ENCODE results near the gene LASP1NB.

Gene LASP1NB

GRCh38 chr17:38925263-38925995 is at the start of gene LASP1NB:
LASP1NB (plus strand) TSS chr17:38925614.
- Histone ChIP-seq H3K9me3 (ENCODE audit: control insufficient read depth in 1 of 2, low read length in 2 of 2) (no peaks in the 10 kb centered on the region), H3K4me3 (ENCODE audit: low read depth in 1 of 2, low read length in 2 of 2) (peak within 1 kb of the TSS in 1 of 2 donors; percentile 27), H3K27me3 (ENCODE audit: control insufficient read depth in 1 of 2, insufficient read depth in 2 of 2, low read length in 2 of 2) (no peaks in the 10 kb centered on the region), H3K9ac (ENCODE audit: low read depth in 1 of 2, low read length in 2 of 2) (no peak within 1 kb of the TSS), H3K27ac (ENCODE audit: low read depth, low read length) (no peak within 1 kb of the TSS), H3K36me3 (ENCODE audit: control insufficient read depth in 1 of 2, insufficient read depth in 2 of 2, low read length in 2 of 2) (peaks cover 3 to 4% of the 10 kb centered on the region in 2 donors), H3K4me1 (ENCODE audit: control insufficient read depth in 1 of 2, insufficient read depth in 2 of 2, low read length in 2 of 2) (peaks cover 14 to 15% of the 10 kb centered on the region in 2 donors)

DNA sequence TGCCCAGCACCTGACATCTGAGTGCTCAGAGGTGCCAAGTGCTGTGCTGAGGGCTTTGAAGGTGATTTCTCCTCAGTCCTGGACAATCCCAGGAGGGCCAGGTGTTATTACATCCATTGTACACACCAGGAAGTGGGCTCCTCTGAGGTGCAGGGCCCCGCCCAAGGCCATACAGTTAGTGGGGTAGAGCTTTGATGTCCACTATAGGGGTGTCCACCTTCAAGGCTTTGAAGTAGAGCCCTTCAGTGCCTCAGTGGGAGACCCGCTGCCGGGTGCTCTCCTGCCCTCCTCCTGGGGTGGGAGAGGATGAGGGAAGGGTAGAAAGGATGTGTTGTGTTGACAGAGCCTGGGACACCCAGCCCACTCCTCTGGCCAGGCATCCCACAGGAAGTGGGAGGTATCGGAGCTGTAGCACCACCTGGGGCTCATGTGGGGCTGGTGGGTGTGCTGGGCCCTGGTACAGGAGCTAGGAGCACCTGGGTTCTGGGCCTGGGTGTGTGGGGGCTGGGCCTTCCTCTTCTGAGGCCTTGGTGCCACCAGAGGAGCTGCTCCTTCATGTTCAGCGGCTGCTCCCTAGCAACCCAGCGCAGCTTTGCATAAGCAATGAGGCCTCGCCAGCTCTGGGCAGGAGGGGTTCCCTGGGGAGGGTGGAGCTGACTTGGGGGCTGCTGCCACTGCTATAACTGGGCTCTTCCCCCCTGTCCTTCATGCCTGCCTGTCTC is 48.1 kb upstream of the LASP1NB start:
- no peaks in the 10 kb centered on the region for H3K27me3 ChIP-seq (ENCODE audit: control insufficient read depth in 1 of 2, insufficient read depth in 2 of 2, low read length in 2 of 2)
- H3K4me3 ChIP-seq (ENCODE audit: low read depth in 1 of 2, low read length in 2 of 2): peak overlapping the region in 1 of 2 donors; percentile 13
- no peaks in the 10 kb centered on the region for H3K9me3 ChIP-seq (ENCODE audit: control insufficient read depth in 1 of 2, low read length in 2 of 2)
- H3K36me3 ChIP-seq (ENCODE audit: control insufficient read depth in 1 of 2, insufficient read depth in 2 of 2, low read length in 2 of 2): peaks cover 26 to 55% of the 10 kb centered on the region in 2 donors
- peaks cover 76% of the 10 kb centered on the region in 2 donors for H3K4me1 ChIP-seq (ENCODE audit: control insufficient read depth in 1 of 2, insufficient read depth in 2 of 2, low read length in 2 of 2)
- no peak overlapping the region for H3K27ac ChIP-seq (ENCODE audit: low read depth, low read length)
- H3K9ac ChIP-seq (ENCODE audit: low read depth in 1 of 2, low read length in 2 of 2): peak overlapping the region in 1 of 2 donors; percentile 11

DNA sequence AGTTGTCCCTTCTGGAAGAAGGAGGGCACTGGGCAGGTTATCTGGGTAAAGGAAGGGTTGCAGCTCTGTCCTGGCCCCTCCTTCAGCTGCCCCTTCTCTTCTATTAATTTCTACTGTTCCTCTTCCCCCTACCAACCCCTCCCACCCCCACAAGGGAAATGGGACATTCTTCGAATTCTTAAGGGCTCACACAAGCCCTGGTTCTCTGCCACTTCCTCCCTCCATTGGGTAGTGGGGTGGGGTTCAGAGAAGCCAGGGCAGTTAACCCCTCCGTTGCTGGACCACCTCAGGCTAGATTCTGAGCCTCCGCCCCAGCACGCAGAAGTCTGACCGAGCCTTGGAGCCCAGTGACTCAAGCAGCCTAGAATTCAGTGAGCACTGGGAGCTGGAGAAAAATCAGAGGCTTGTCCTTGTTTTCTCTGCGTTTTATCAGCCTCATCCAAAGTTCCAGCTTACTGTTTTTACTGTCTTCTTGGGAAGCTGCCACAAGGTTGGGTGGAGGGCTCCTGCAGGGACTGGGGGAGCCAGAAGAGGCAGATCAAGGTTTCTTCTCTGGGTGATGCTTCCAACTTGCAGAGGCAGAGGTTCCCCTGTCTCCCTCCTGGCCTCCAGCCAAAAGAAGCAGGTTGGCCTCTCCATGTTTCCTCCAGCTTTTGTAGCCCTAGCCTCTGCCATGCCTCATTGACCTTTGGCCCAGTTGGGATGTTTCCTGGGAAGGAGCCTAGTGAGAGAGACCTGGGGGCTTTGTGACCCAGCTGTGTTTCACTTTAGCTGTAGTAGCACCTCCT is 45.3 kb upstream of the LASP1NB start:
- peak overlapping the region; percentile 41 for H3K27ac ChIP-seq (ENCODE audit: low read depth, low read length)
- no peaks in the 10 kb centered on the region for H3K27me3 ChIP-seq (ENCODE audit: control insufficient read depth in 1 of 2, insufficient read depth in 2 of 2, low read length in 2 of 2)
- H3K4me1 ChIP-seq (ENCODE audit: control insufficient read depth in 1 of 2, insufficient read depth in 2 of 2, low read length in 2 of 2): peaks cover 71 to 74% of the 10 kb centered on the region in 2 donors
- peak overlapping the region; percentile 30 to 32 for H3K4me3 ChIP-seq (ENCODE audit: low read depth in 1 of 2, low read length in 2 of 2)
- no peak overlapping the region for H3K9ac ChIP-seq (ENCODE audit: low read depth in 1 of 2, low read length in 2 of 2)
- no peaks in the 10 kb centered on the region for H3K9me3 ChIP-seq (ENCODE audit: control insufficient read depth in 1 of 2, low read length in 2 of 2)
- H3K36me3 ChIP-seq (ENCODE audit: control insufficient read depth in 1 of 2, insufficient read depth in 2 of 2, low read length in 2 of 2): peaks cover 26 to 56% of the 10 kb centered on the region in 2 donors

DNA sequence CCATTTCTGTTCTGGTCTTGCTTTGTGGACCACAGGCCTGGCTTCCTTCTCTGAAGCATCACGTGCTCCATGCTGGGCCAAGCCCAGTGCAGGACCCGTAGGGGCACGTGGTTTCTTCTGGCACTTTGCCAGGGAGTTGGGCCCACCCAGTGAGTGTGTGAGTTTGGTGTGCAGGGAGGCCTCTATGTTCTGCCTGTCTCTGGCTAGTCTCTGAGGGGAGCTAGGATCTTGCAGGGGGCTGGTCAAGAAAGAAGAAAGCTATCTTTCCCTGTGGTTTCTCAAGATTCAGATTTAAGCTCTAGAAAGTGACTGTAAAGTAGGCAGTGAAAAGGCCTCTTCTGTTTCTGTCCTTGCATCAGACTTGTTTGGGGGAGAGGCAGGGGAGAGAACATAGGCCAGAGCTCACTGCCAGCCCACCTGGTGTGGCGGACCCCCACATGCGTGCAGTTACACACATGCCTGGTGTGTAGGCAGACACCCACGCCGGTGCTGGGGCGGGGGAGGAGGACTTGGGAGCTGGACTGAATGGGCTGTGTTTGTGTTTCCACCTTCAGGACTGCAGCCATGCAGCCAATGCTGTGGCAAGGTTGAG is 43.7 kb upstream of the LASP1NB start:
- H3K4me1 ChIP-seq (ENCODE audit: control insufficient read depth in 1 of 2, insufficient read depth in 2 of 2, low read length in 2 of 2): peaks cover 79 to 87% of the 10 kb centered on the region in 2 donors
- peak overlapping the region in 1 of 2 donors; percentile 24 for H3K9ac ChIP-seq (ENCODE audit: low read depth in 1 of 2, low read length in 2 of 2)
- H3K27me3 ChIP-seq (ENCODE audit: control insufficient read depth in 1 of 2, insufficient read depth in 2 of 2, low read length in 2 of 2): no peaks in the 10 kb centered on the region
- H3K36me3 ChIP-seq (ENCODE audit: control insufficient read depth in 1 of 2, insufficient read depth in 2 of 2, low read length in 2 of 2): peaks cover 26 to 55% of the 10 kb centered on the region in 2 donors
- H3K4me3 ChIP-seq (ENCODE audit: low read depth in 1 of 2, low read length in 2 of 2): peak overlapping the region in 1 of 2 donors; percentile 13
- H3K9me3 ChIP-seq (ENCODE audit: control insufficient read depth in 1 of 2, low read length in 2 of 2): no peaks in the 10 kb centered on the region
- no peak overlapping the region for H3K27ac ChIP-seq (ENCODE audit: low read depth, low read length)

DNA sequence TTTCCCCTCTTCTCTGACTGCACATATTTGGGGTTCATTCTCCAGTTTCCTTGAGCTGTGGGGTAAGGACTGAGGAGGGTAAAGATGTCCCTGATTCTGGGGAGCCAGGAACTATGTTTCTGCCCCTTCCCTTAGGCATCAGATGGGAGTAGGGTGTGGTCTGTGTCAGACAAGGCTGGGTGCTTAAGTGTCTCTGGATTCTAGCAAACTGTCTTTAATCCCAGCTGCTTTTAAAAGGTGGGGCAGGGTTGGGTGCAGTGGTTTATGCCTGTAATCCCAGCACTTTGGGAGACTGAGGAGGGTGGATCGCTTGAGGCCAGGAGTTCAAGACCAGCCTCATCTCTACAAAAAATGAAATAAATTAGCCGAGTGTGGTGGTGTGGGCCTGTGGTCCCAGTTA is 42.5 kb upstream of the LASP1NB start:
- H3K4me1 ChIP-seq (ENCODE audit: control insufficient read depth in 1 of 2, insufficient read depth in 2 of 2, low read length in 2 of 2): peaks cover 80 to 87% of the 10 kb centered on the region in 2 donors
- H3K9me3 ChIP-seq (ENCODE audit: control insufficient read depth in 1 of 2, low read length in 2 of 2): no peaks in the 10 kb centered on the region
- no peak overlapping the region for H3K27ac ChIP-seq (ENCODE audit: low read depth, low read length)
- H3K27me3 ChIP-seq (ENCODE audit: control insufficient read depth in 1 of 2, insufficient read depth in 2 of 2, low read length in 2 of 2): no peaks in the 10 kb centered on the region
- peaks cover 31 to 52% of the 10 kb centered on the region in 2 donors for H3K36me3 ChIP-seq (ENCODE audit: control insufficient read depth in 1 of 2, insufficient read depth in 2 of 2, low read length in 2 of 2)
- no peak overlapping the region for H3K4me3 ChIP-seq (ENCODE audit: low read depth in 1 of 2, low read length in 2 of 2)
- peak overlapping the region in 1 of 2 donors; percentile 43 for H3K9ac ChIP-seq (ENCODE audit: low read depth in 1 of 2, low read length in 2 of 2)

GRCh38 chr17:38883592-38884526 is 41.6 kb upstream of the LASP1NB start:
- Histone ChIP-seq H3K9me3 (ENCODE audit: control insufficient read depth in 1 of 2, low read length in 2 of 2) (no peaks in the 10 kb centered on the region), H3K27ac (ENCODE audit: low read depth, low read length) (no peak overlapping the region), H3K27me3 (ENCODE audit: control insufficient read depth in 1 of 2, insufficient read depth in 2 of 2, low read length in 2 of 2) (no peaks in the 10 kb centered on the region), H3K36me3 (ENCODE audit: control insufficient read depth in 1 of 2, insufficient read depth in 2 of 2, low read length in 2 of 2) (peaks cover 22 to 50% of the 10 kb centered on the region in 2 donors), H3K4me3 (ENCODE audit: low read depth in 1 of 2, low read length in 2 of 2) (peak overlapping the region; percentile 32 to 38), H3K9ac (ENCODE audit: low read depth in 1 of 2, low read length in 2 of 2) (peak overlapping the region in 1 of 2 donors; percentile 19), H3K4me1 (ENCODE audit: control insufficient read depth in 1 of 2, insufficient read depth in 2 of 2, low read length in 2 of 2) (peaks cover 82 to 85% of the 10 kb centered on the region in 2 donors)

DNA sequence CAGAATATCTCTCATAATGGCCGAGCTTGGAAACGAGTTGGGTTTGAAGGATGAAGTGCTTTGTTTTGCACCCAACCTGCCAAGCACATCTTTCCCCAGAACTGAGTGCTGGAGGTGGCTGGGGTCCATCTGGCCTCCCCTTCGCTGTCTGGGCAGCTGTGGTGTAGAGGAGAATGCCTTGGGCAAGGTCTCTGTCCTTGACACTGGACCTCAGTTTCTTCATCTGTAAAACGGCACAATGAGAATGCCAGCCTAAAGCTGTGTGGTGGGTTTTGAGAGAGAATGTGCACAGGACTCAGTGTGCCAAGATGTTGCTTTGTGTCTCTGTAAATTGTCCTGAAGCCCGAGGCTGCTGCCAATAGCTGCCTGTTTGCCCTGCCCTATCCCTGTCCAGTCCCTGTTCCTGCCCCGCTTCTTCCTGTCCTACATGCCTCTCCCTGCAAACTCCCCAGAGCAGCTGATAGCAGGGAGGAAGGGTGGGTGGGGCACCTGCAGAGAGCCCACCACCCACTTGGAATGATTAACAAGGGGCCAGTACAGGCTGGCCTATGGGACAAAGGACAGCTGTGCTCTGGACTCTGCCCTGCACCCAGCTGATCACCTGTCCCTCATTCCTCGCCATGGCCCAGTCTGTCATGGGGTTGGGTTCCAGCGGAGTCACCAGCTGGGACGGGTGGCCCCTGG is 40.2 kb upstream of the LASP1NB start:
- Histone ChIP-seq H3K27ac (ENCODE audit: low read depth, low read length) (peak overlapping the region; percentile 0), H3K4me1 (ENCODE audit: control insufficient read depth in 1 of 2, insufficient read depth in 2 of 2, low read length in 2 of 2) (peaks cover 80 to 87% of the 10 kb centered on the region in 2 donors), H3K9ac (ENCODE audit: low read depth in 1 of 2, low read length in 2 of 2) (peak overlapping the region; percentile 30 to 38)

DNA sequence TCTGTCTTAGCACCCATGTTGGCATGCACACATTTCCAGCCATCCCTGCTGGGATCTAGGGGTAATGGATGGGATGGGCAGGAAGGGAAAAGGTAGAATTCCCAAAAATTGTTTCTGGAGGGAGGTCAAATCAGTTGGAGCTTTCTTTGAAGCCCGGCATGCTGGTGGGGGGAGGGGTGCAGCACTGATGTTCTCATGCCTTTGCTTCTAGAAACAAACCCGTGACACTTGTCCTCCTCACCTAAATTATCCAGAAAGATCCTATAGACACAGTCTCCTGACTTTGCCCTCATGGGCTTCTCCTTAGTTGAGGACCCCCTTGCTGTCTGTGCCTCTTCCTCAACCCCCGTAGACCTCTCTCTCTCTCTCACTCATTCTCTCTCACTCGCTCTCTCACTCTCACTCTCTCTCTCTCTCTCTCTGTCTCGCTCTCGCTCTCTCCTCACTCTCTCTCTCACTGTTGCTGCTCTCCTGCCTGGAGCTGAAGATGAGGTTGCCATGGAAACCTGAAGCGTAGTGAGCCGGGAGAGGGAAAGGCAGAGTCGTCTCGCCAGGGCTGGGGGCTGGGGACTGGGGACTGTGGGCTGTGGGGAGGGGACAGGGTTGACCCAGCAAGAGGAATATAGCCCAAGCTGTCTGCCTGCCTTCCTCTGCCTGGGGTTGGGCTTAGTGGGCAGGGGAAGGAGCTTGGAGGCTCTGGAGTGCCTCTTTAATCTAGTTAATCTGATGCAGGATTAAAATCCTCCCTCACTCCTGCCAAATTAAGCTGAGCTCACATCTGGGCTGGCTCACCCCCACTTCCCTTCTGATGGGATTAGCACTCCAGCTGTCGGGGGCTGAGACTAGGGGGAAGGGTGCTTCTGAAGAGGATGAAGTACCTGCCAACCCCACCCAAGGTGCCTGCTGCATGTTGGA is 39.4 kb upstream of the LASP1NB start:
- peak overlapping the region; percentile 51 for H3K27ac ChIP-seq (ENCODE audit: low read depth, low read length)
- H3K9me3 ChIP-seq (ENCODE audit: control insufficient read depth in 1 of 2, low read length in 2 of 2): no peaks in the 10 kb centered on the region
- peak overlapping the region; percentile 30 to 38 for H3K9ac ChIP-seq (ENCODE audit: low read depth in 1 of 2, low read length in 2 of 2)
- H3K4me1 ChIP-seq (ENCODE audit: control insufficient read depth in 1 of 2, insufficient read depth in 2 of 2, low read length in 2 of 2): peaks cover 77 to 85% of the 10 kb centered on the region in 2 donors
- H3K36me3 ChIP-seq (ENCODE audit: control insufficient read depth in 1 of 2, insufficient read depth in 2 of 2, low read length in 2 of 2): peaks cover 27 to 52% of the 10 kb centered on the region in 2 donors
- peak overlapping the region; percentile 8 to 51 for H3K4me3 ChIP-seq (ENCODE audit: low read depth in 1 of 2, low read length in 2 of 2)
- no peaks in the 10 kb centered on the region for H3K27me3 ChIP-seq (ENCODE audit: control insufficient read depth in 1 of 2, insufficient read depth in 2 of 2, low read length in 2 of 2)

More for the DNA sequence above, 40.2 kb upstream of the LASP1NB start:
- Histone ChIP-seq H3K9me3 (ENCODE audit: control insufficient read depth in 1 of 2, low read length in 2 of 2) (no peaks in the 10 kb centered on the region), H3K4me3 (ENCODE audit: low read depth in 1 of 2, low read length in 2 of 2) (peak overlapping the region; percentile 8 to 51), H3K27me3 (ENCODE audit: control insufficient read depth in 1 of 2, insufficient read depth in 2 of 2, low read length in 2 of 2) (no peaks in the 10 kb centered on the region), H3K36me3 (ENCODE audit: control insufficient read depth in 1 of 2, insufficient read depth in 2 of 2, low read length in 2 of 2) (peaks cover 20 to 49% of the 10 kb centered on the region in 2 donors)

Data from duodenal mucosa (tissue), 2 donors.